Kidney capillary endothelial cell (primary cell): ENCODE results near the gene HHIP.

ENCODE experiments used
- DNase-seq: peaks from one replicate; pipeline ENCODE4 v3.0.0-alpha.2; 2018; ENCODE audit warnings: low spot score

HHIP gene

DNA sequence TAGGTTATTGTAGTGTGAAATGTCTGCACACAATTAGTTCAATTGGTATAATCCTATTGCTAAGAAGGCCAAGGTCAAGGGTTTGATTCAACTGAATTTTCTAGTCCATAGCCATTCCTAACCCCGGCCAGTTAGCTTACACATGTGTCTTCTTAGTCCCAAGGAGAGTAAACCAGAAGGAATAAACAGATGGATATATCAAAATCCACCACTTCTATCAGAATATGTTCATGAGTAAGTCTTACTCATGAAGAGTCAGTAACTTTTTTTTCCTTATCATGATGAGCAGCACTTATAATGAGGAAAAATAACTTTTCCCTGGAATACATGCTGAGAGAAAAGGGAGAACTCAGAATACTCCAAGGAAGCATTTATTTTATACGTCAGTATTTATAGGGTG is 9.5 kb downstream of the HHIP start:
- DNase-seq: no peak

DNA sequence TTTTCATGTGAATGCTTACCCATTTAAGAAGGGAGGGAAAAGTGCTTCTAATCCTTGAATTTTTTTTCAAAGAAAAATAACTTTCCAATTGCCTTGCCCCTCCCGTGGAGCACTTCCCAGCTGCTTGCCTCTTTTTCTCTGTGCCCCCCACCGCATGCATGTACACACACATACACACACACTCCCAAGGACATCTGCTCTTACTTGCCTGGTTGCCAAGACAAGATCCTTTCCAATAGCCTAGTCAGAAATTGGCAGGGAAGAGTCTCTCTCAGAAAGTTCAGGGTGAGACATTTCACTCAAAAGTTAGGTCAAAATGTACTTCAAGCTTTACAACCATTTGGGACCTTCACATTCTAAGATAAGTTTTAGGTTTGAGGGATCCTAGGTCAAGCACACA is 10.9 kb downstream of the HHIP start:
- no peak for DNase-seq

DNA sequence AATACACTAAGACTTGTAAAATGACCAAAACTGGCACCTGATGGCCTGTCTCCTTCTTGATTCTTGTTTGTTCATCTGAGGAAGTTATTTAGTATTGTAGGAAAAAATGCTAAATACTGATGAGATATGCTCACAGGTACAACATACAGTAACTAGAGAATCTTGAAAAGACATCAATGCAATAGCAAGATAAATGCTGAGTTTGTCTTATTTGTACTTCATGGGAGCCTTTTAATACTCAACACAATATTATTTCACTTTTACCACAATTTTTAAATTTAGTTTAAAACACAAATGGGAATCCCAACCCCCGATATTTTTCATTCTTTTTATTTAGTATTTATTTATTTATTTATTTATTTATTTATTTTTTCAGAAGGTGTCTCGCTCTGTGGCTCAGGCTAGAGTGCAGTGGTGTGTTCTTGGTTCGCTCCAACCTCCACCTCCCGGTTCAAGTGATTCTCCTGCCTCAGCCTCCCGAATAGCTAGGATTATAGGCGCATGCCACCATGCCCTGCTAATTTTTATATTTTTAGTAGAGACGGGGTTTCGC is 12.1 kb downstream of the HHIP start:
- no peak for DNase-seq

- no peak for DNase-seq
These were observed 12.9 kb downstream of the HHIP start for GRCh38 chr4:144658903-144659302.

- no peak for DNase-seq
These were observed 13.5 kb downstream of the HHIP start for GRCh38 chr4:144659447-144659846.

DNA sequence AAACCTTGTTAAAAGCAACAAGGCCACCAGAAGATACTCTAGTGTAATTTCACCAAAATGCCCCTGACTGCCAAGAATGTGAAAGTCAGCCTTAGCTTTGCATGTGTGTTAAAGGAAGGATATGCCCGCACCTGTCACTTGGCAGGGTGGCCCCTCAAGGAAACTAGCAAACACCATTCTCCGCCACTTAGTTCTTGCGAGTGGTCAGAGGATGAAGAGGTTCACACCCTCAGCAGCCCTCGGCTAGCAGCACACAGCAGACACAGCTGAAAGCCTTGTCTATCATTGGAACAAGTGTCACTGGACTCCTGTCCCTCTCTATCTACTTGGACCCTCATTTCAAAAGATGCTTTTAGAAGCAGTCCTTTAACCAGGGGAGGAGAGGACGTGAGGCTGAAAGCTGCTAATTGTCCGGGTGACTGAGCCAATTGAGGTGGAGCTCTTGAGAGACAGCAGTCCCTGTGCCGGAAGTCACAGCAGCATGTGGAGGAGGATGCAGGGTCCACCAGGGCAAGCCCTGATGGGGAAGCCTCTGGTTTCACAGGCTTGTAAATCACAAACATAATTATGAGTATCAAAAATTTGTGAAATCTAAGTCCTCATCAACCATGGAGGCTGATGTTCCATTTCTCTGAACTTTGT is 18.0 kb downstream of the HHIP start:
- no peak for DNase-seq

GRCh38 chr4:144666539-144667175 is 20.7 kb downstream of the HHIP start:
- DNase-seq: no peak

DNA sequence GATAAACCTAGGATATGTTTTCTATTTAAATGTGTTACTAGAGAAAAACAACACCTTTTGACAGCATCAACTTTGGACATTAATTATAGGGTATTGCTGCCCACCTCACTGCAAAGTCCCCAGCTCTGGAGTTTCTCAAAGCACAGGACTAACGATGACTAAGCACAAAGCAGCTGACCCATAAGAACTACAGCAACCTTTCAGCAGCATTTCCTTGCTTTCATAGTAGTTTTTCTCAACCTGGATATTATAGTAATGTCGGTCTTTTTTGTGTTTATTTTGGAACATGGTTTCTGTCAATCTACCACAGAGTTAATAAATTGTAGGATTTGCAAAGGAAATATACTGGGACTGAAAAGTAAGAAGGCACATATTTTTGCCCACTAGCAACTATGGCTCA is 21.5 kb downstream of the HHIP start:
- DNase-seq: no peak

- DNase-seq: no peak
These were observed 24.8 kb downstream of the HHIP start for GRCh38 chr4:144670776-144671175.

GRCh38 chr4:144674711-144675110 is 28.8 kb downstream of the HHIP start:
- DNase-seq: no peak

GRCh38 chr4:144681806-144682205 is 35.9 kb downstream of the HHIP start:
- DNase-seq: no peak

- no peak for DNase-seq
These were observed 37.6 kb downstream of the HHIP start for GRCh38 chr4:144683516-144683915.

DNA sequence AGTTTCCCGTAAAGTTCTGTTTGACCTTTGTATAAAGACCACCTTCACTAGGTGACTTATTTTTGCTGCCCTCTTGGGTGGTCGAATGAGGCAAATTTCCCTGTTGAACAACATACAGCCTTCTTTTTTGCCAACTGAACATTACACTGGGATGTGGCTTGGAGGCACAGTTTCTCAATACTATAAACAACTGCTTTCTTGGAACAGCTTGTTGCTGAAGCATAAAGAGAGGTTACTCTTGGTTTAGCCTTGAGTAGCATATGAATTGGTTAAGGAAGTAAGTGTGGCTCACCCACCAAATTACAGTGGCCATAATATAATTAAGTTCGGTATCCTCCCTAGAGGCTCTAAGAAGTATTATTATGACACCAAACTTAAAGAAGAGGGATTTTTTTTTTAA is 40.0 kb downstream of the HHIP start:
- DNase-seq: no peak

- DNase-seq: no peak
These were observed 41.0 kb downstream of the HHIP start for GRCh38 chr4:144686921-144687320.

- no peak for DNase-seq
These were observed 41.5 kb downstream of the HHIP start for GRCh38 chr4:144687466-144687865.

DNA sequence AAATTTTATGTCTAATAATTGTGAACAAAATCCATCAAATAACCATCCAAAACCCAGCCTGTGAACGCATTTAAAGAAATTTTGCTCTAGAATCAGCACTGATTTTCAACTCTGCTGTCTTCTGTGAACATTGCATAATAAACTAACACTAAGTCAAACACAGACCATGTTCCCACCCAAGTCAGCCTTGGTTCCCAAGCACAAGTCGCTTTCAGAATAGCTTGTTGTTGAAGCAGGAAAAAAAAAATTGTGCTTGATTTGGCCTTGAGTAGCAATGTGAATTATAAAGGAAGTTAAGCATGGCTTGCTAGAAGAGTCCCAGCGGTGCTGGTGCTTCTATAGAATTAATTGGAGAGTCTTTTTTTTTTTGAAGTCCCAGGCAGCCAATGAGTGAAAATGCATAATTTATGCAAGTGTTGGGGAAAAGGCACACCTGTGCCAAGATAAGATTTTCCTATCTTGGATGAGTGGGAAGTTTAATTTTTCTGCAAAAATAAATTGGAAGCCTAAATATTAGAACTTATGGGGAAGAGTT is 42.1 kb downstream of the HHIP start:
- no peak for DNase-seq

DNA sequence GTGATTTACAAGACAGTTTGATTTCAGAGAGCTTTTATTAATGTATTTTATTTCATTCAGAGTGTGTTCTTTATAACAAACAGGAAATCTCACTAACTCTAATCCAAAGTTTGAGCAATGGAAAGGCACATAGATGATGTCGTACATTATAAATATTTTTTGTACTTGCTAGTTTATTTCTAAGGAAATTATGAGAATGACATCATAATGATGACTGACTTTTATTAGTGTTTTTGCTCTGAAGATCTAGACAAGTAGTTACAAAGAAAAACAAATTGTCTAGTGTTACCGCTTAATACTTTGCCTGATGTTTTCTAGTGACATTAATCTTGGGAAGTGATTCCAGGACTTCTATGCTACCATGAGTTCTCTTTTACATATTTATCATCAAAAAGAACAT is 43.2 kb downstream of the HHIP start:
- no peak for DNase-seq

- DNase-seq: no peak
These were observed 49.8 kb downstream of the HHIP start for GRCh38 chr4:144695721-144696120.

DNA sequence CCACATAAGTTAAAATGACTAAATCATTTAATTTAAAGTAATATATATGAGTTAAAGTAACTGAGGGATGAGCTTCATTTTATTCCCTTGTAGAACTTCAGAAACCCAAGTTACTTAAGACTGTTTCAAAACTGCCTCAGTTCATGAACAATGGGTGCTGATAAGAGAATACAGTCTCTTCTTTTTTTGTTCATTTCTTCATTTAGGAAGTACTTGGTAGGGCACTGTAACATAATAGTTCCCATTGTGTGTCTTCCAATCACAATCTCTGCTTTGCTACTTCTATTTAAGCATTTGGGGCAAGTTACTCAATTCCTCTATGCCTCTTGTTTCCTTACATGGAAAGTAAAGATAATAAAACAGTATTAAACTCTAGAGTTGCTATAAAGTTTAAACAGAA is 50.4 kb downstream of the HHIP start:
- DNase-seq: no peak

- peak; percentile 63 for DNase-seq
These were observed 53.6 kb downstream of the HHIP start for GRCh38 chr4:144699565-144699964.

GRCh38 chr4:144701683-144702233 is 55.8 kb downstream of the HHIP start:
- DNase-seq: no peak

DNA sequence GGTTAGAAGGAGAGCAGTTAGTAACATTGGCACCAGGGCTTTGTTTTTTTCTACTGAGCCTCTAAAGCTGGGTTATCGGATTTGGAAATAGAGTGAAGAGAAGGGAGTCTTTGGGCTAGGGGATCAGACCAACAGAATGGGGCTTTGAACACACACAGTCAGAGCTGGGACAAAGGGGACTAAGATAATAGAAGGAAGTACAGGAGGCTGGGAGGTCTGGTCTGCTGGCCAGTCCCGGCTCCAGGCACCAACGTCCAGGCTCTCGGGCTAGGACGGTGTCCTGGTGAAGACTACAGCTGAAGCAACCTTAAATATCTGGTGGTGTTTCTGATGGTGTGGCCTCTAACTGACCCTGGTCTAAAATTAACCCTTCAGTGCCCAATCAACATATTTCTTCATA is 57.5 kb downstream of the HHIP start:
- no peak for DNase-seq
